Activated gamma-delta T cell treated with anti-CD3 and anti-CD28 coated beads, Interleukin-2, amount 50 U/mL, for 16 hours (primary cell): Measurements from ENCODE around the gene PRKN.

Source experiments
- DNase-seq: peaks from one replicate; pipeline ENCODE4 v3.0.0-alpha.2; 2020; ENCODE audit warnings: low read depth

PRKN gene

DNA sequence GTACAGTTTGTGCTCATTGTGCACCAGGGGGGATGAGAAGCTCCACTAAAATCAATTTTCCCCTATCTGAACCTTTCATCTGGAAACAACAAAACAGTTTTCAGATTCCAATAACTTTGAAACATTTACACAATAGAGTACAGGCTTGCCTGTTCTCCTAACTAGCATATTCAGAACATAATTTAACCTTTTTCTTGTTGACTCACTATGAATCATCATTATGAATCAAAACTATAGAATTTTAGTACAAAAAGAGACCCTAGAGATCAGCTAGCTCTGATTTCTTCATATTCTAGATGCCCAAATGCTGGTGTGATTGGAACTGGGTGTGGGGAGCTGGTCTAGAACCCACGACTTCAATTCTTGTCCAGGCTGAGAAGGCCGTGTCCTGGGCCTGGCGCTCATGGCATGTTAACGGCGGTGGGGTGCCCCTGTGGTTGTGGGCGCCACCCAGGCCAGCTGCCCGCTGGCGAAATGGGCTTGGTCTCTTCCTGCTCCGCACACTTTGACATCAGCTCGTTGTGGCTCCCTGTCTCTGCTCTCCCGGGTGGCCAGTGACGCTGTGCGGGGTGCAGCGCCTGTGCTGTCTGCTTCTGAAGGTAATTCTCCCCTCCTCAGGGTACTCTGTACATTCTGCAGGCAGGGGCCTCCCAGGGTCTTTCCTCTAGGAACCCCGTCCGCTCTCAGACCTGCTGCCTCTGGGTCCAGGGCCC lies 1423.8 kb downstream of the PRKN start:
- no peak for DNase-seq

DNA sequence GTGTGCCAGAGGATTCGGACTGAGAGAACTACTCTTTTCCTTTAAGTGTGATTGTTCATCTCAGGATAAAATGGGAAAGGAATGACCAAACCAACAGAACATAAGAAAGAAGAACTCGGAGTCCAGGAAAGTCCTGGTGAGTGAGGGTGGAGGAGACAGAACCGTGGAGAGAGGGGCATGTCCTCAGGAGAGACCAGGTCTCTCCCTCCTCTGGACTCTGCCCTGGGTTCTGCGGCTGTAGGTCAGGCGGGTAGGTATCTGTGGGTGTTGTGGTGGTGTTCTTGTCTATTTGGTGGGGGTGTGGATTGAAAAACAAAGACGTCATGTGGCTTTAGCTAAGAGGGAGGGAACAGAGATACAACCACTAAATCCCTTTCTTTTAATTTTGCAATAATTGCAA lies 1424.6 kb downstream of the PRKN start:
- no peak for DNase-seq

DNA sequence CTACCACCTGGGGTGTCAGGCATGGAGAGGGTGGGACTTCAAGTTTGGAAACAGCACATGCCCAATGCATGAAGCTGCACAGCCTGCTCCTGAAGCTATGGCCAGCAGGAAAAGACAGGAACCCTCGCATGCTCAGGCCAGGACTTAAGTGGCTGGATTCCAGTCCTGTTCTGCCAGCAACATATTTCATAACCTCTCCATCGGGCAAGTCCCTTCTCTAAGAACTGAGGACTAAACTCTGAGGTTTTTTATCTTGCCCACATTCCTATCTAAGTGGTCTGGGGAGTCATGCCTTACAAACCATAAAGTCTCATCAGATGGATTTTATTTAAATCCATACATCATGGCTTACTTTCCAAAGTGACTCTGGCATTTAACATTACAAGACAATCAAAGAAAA lies 1426.2 kb downstream of the PRKN start:
- no peak for DNase-seq

DNA sequence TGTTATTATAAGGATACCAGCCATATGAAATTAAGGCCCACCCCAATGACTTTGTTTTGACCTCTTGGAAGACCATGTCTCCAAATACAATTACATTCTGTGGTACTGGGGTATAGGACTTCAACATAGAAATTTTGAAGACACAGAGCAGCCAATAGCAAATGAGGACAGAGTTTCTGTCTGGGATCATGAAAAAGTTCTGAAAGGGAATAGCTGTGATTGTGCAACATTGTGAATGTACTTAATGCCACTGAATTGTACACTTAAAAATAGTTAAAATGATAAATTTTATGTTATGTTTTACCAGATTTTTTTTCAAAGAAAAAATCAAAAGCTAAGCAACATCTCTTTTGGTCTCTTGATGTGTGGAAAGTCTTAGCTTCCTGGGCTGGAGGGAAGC lies 1426.7 kb downstream of the PRKN start:
- DNase-seq: no peak

DNA sequence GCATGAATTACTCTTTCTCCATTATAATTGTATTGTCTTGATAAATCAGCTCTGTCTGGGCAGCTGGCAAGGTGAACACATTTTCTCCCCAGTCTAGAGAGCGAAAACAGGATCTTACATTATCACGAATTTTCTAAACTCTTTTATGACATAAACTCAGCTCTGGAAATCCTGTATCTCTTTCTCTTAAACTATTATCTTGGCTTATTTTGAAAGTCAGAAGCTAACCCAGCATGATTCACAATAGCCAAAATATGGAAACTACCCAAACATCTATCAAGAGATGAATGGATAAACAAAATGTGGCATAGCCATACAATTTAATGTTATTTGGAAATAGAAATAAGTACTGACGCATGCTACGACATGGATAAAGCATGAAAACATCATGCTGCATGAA lies 1427.8 kb downstream of the PRKN start:
- DNase-seq: no peak
